ENCODE data around the gene KCNH1. TPM values are rescaled to one million over a fixed set of nuclear protein-coding genes. Genes with fewer than 3 reads are reported as not detected.
"Not testable (repeated sequence)": the region's sequence is repeated elsewhere in the genome, so short reads cannot be mapped to it uniquely, and the experiment has no call there.

Gene KCNH1
- total RNA-seq, 1 experiment from 2014 or later = not detected

GRCh38 chr1:211066781-211067384 lies 67.1 kb downstream of the KCNH1 start:
- CTCF ChIA-PET = no interaction called here

GRCh38 chr1:211041838-211042237 lies 92.1 kb downstream of the KCNH1 start:
- CTCF ChIA-PET; intact Hi-C loops (cut with micrococcal nuclease; ENCODE audit: unreplicated experiment); H3K27ac ChIP-seq (ENCODE audit: low read depth, low read length, poor library complexity, severe bottlenecking); H3K9me3 ChIP-seq (ENCODE audit: low read depth, low read length, poor library complexity, severe bottlenecking); H3K4me3 ChIP-seq (ENCODE audit: low read depth, low read length, poor library complexity, severe bottlenecking); POLR2A ChIA-PET (ENCODE audit: low non-redundant PET); BruUV-seq (replicated peaks); H3K36me3 ChIP-seq (ENCODE audit: insufficient read depth, low read length, poor library complexity, severe bottlenecking); DNase-seq (ENCODE audit: low spot score); H3K4me1 ChIP-seq (ENCODE audit: insufficient read depth, low read length, poor library complexity, severe bottlenecking): not testable (repeated sequence)
- H3K27me3 ChIP-seq (replicated peaks; ENCODE audit: insufficient read depth, low read depth, low read length, poor library complexity) = peaks cover 16% of the 10 kb centered on the region

More at GRCh38 chr1:211066781-211067384, 67.1 kb downstream of the KCNH1 start:
- DNase-seq (ENCODE audit: low spot score) = no peak
- BruUV-seq (replicated peaks) = no TSS peak
- Histone ChIP-seq H3K4me1 (ENCODE audit: insufficient read depth, low read length, poor library complexity, severe bottlenecking) (no peaks in the 10 kb centered on the region), H3K36me3 (ENCODE audit: insufficient read depth, low read length, poor library complexity, severe bottlenecking) (no peaks in the 10 kb centered on the region), H3K9me3 (ENCODE audit: low read depth, low read length, poor library complexity, severe bottlenecking) (no peaks in the 10 kb centered on the region), H3K4me3 (ENCODE audit: low read depth, low read length, poor library complexity, severe bottlenecking) (no peak overlapping the region), H3K27ac (ENCODE audit: low read depth, low read length, poor library complexity, severe bottlenecking) (no peak overlapping the region), H3K27me3 (replicated peaks; ENCODE audit: insufficient read depth, low read depth, low read length, poor library complexity) (peaks cover 42% of the 10 kb centered on the region)
- intact Hi-C loops (cut with micrococcal nuclease; ENCODE audit: unreplicated experiment) = no loop called here
- TF ChIP-seq EZH2 (IDR thresholded peaks at IDR 0.05; ENCODE audit: borderline replicate concordance, low read depth, low read length, poor library complexity, severe bottlenecking) = no peak
- TF ChIP-seq CTCF (conservative IDR thresholded peaks at IDR 0.05; ENCODE audit: low read depth, low read length) = no peak
- POLR2A ChIA-PET (ENCODE audit: low non-redundant PET) = no interaction called here

- no peaks in the 10 kb centered on the region for H3K36me3 ChIP-seq (ENCODE audit: insufficient read depth, low read length, poor library complexity, severe bottlenecking)
- DNase-seq (ENCODE audit: low spot score) = peak; percentile 82
- intact Hi-C loops (cut with micrococcal nuclease; ENCODE audit: unreplicated experiment) = no loop called here
- CTCF ChIA-PET = no interaction called here
- BruUV-seq (replicated peaks) = no TSS peak
- no peak for TF ChIP-seq CTCF (conservative IDR thresholded peaks at IDR 0.05; ENCODE audit: low read depth, low read length)
- no peak overlapping the region for H3K27ac ChIP-seq (ENCODE audit: low read depth, low read length, poor library complexity, severe bottlenecking)
- H3K9me3 ChIP-seq (ENCODE audit: low read depth, low read length, poor library complexity, severe bottlenecking) = no peaks in the 10 kb centered on the region
- POLR2A ChIA-PET (ENCODE audit: low non-redundant PET) = no interaction called here
- H3K4me3 ChIP-seq (ENCODE audit: low read depth, low read length, poor library complexity, severe bottlenecking) = no peak overlapping the region
- H3K27me3 ChIP-seq (replicated peaks; ENCODE audit: insufficient read depth, low read depth, low read length, poor library complexity) = no peaks in the 10 kb centered on the region
- no peaks in the 10 kb centered on the region for H3K4me1 ChIP-seq (ENCODE audit: insufficient read depth, low read length, poor library complexity, severe bottlenecking)
These were observed 96.9 kb downstream of the KCNH1 start for GRCh38 chr1:211037095-211037494.

- no TSS peak for BruUV-seq (replicated peaks)
- Histone ChIP-seq H3K9me3 (ENCODE audit: low read depth, low read length, poor library complexity, severe bottlenecking) (no peaks in the 10 kb centered on the region), H3K4me1 (ENCODE audit: insufficient read depth, low read length, poor library complexity, severe bottlenecking) (no peaks in the 10 kb centered on the region), H3K36me3 (ENCODE audit: insufficient read depth, low read length, poor library complexity, severe bottlenecking) (no peaks in the 10 kb centered on the region), H3K27ac (ENCODE audit: low read depth, low read length, poor library complexity, severe bottlenecking) (no peak overlapping the region), H3K27me3 (replicated peaks; ENCODE audit: insufficient read depth, low read depth, low read length, poor library complexity) (no peaks in the 10 kb centered on the region), H3K4me3 (ENCODE audit: low read depth, low read length, poor library complexity, severe bottlenecking) (no peak overlapping the region)
- ChIA-PET CTCF (no interaction called here), POLR2A (ENCODE audit: low non-redundant PET) (no interaction called here)
- intact Hi-C loops (cut with micrococcal nuclease; ENCODE audit: unreplicated experiment) = no loop called here
- no peak for TF ChIP-seq EZH2 (IDR thresholded peaks at IDR 0.05; ENCODE audit: borderline replicate concordance, low read depth, low read length, poor library complexity, severe bottlenecking)
- no peak for TF ChIP-seq CTCF (conservative IDR thresholded peaks at IDR 0.05; ENCODE audit: low read depth, low read length)
- DNase-seq (ENCODE audit: low spot score) = no peak
These were observed 97.4 kb downstream of the KCNH1 start for GRCh38 chr1:211036381-211037060.

Data from A673 (cell line).